ENCODE data around the gene FBXO34. TPM values are rescaled to one million over a fixed set of nuclear protein-coding genes. Genes with fewer than 3 reads are reported as not detected.

FBXO34 gene
- total RNA-seq, 2 donors from 2014 or later, result 16.0 to 21.6 TPM

GRCh38 chr14:55298500-55298822, 27.2 kb downstream of the FBXO34 start:
- H3K4me3 ChIP-seq, result no peak overlapping the region
- no peak for ATAC-seq (ENCODE audit: insufficient number of reproducible peaks, low FRiP score, low read depth)

GRCh38 chr14:55301437-55302121, 30.4 kb downstream of the FBXO34 start:
- TF ChIP-seq, protein P1, sequence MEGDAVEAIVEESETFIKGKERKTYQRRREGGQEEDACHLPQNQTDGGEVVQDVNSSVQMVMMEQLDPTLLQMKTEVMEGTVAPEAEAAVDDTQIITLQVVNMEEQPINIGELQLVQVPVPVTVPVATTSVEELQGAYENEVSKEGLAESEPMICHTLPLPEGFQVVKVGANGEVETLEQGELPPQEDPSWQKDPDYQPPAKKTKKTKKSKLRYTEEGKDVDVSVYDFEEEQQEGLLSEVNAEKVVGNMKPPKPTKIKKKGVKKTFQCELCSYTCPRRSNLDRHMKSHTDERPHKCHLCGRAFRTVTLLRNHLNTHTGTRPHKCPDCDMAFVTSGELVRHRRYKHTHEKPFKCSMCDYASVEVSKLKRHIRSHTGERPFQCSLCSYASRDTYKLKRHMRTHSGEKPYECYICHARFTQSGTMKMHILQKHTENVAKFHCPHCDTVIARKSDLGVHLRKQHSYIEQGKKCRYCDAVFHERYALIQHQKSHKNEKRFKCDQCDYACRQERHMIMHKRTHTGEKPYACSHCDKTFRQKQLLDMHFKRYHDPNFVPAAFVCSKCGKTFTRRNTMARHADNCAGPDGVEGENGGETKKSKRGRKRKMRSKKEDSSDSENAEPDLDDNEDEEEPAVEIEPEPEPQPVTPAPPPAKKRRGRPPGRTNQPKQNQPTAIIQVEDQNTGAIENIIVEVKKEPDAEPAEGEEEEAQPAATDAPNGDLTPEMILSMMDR (IDR thresholded peaks at IDR 0.05), result no peak
- H3K27me3 ChIP-seq (replicated peaks; ENCODE audit: insufficient read depth), result no peaks in the 10 kb centered on the region
- DNase-seq (ENCODE audit: low spot score) (no peak), ATAC-seq (ENCODE audit: insufficient number of reproducible peaks, low FRiP score, low read depth) (no peak)
- no peaks in the 10 kb centered on the region for H3K9me3 ChIP-seq
- H3K36me3 ChIP-seq, result no peaks in the 10 kb centered on the region
- peaks cover 32 to 49% of the 10 kb centered on the region in 2 donors for H3K4me1 ChIP-seq (ENCODE audit: control insufficient read depth in 1 of 2, low read depth in 2 of 2)
- H3K27ac ChIP-seq, result peak overlapping the region in 1 of 2 donors; percentile 4
- no peak overlapping the region for H3K4me3 ChIP-seq

More at GRCh38 chr14:55298500-55298822, 27.2 kb downstream of the FBXO34 start:
- no peaks in the 10 kb centered on the region for H3K36me3 ChIP-seq
- H3K27me3 ChIP-seq (replicated peaks; ENCODE audit: insufficient read depth), result no peaks in the 10 kb centered on the region
- peaks cover 23 to 40% of the 10 kb centered on the region in 2 donors for H3K4me1 ChIP-seq (ENCODE audit: control insufficient read depth in 1 of 2, low read depth in 2 of 2)
- no peak for DNase-seq (ENCODE audit: low spot score)
- no peaks in the 10 kb centered on the region for H3K9me3 ChIP-seq
- no peak overlapping the region for H3K27ac ChIP-seq
- TF ChIP-seq, protein P1 (IDR thresholded peaks at IDR 0.05), result no peak

DNA sequence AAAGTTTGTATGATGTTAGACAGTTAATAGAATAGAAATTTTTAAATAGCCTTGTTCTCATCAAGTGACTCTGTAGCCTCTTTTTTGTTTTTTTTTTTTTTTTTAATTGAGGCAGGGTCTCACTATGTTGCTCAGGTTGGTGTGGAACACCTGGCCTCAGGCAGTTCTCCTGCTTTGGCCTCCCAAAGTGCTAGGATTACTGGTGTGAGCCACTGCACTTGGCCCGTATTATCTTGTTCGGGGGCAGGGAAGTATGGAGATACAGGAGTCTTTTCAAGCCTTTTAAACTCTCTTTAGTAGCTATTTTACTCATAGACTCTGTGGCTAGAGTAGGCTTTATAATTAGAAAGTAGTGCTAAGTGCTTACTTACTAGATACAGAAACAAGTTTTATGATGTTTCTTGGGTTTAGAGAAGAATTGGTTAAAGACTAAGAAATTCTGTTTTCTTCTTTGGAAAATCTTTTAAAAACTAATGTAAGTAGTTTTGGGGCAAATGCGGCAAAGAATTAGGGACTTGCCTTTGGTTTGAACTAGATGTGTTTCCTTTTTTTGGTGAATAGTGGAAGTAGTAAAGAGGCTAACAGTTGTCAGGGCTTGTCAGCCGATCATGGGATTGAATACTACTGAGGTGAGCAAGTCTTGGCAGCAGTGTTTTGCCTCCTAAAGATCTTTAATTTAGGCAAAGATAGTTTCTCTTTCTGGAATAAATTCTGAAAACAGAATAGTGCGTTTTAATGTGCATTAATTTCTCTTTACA, 31.3 kb downstream of the FBXO34 start:
- TF ChIP-seq, protein P1 (IDR thresholded peaks at IDR 0.05), result no peak
- no peaks in the 10 kb centered on the region for H3K36me3 ChIP-seq
- H3K4me1 ChIP-seq (ENCODE audit: control insufficient read depth in 1 of 2, low read depth in 2 of 2), result peaks cover 36 to 42% of the 10 kb centered on the region in 2 donors
- DNase-seq (ENCODE audit: low spot score) (no peak), ATAC-seq (ENCODE audit: insufficient number of reproducible peaks, low FRiP score, low read depth) (no peak)
- no peaks in the 10 kb centered on the region for H3K9me3 ChIP-seq
- H3K27ac ChIP-seq, result peak overlapping the region in 1 of 2 donors; percentile 15
- H3K4me3 ChIP-seq, result no peak overlapping the region
- H3K27me3 ChIP-seq (replicated peaks; ENCODE audit: insufficient read depth), result no peaks in the 10 kb centered on the region

GRCh38 chr14:55303125-55303499, 31.9 kb downstream of the FBXO34 start:
- DNase-seq (ENCODE audit: low spot score) (no peak), ATAC-seq (ENCODE audit: insufficient number of reproducible peaks, low FRiP score, low read depth) (no peak)
- H3K9me3 ChIP-seq, result no peaks in the 10 kb centered on the region
- no peak overlapping the region for H3K27ac ChIP-seq
- no peaks in the 10 kb centered on the region for H3K36me3 ChIP-seq
- peaks cover 32 to 36% of the 10 kb centered on the region in 2 donors for H3K4me1 ChIP-seq (ENCODE audit: control insufficient read depth in 1 of 2, low read depth in 2 of 2)
- H3K4me3 ChIP-seq, result no peak overlapping the region
- H3K27me3 ChIP-seq (replicated peaks; ENCODE audit: insufficient read depth), result no peaks in the 10 kb centered on the region
- TF ChIP-seq, protein P1 (IDR thresholded peaks at IDR 0.05), result no peak

- TF ChIP-seq, protein P1 (IDR thresholded peaks at IDR 0.05), result no peak
- ATAC-seq (ENCODE audit: insufficient number of reproducible peaks, low FRiP score, low read depth) (no peak), DNase-seq (ENCODE audit: low spot score) (no peak)
- H3K36me3 ChIP-seq, result no peaks in the 10 kb centered on the region
- no peak overlapping the region for H3K27ac ChIP-seq
- peaks cover 32 to 37% of the 10 kb centered on the region in 2 donors for H3K4me1 ChIP-seq (ENCODE audit: control insufficient read depth in 1 of 2, low read depth in 2 of 2)
- H3K4me3 ChIP-seq, result no peak overlapping the region
- H3K9me3 ChIP-seq, result no peaks in the 10 kb centered on the region
- H3K27me3 ChIP-seq (replicated peaks; ENCODE audit: insufficient read depth), result no peaks in the 10 kb centered on the region
These were observed 32.5 kb downstream of the FBXO34 start for GRCh38 chr14:55303691-55304145.
